Common myeloid progenitor, CD34-positive (primary cell): Measurements from ENCODE around the gene SHISA3.

Experiments used
- CTCF ChIA-PET: fragments of 350-600 bp; sonication (Branson Sonifier 250); formaldehyde crosslinking; loops from one replicate; lab custom pipeline; 2021; ENCODE audit warnings: antibody characterized with exemption; lab: Charles Lee
- POLR2A ChIA-PET: fragments of 350-600 bp; sonication (Branson Sonifier 250); formaldehyde crosslinking; loops from one replicate; lab custom pipeline; 2021; ENCODE audit warnings: antibody characterized with exemption; lab: Charles Lee
- DNase-seq, 3 donors: peaks; one replicate each; pipeline versions ENCODE4 v3.0.0 to v3.0.0-alpha.2; 2013
- H3K27ac ChIP-seq, 2 experiments: 1 replicate in 1 of 2; 2 replicates in 1 of 2; pipeline ENCODE4 v1.7.0; 2013; ENCODE audit warnings: inconsistent platforms in 2 of 2, low read length in 2 of 2, mild to moderate bottlenecking in 2 of 2, low read depth in 1 of 2, moderate library complexity in 1 of 2; ENCODE audit not compliant: severe bottlenecking in 2 of 2, insufficient read depth in 1 of 2, poor library complexity in 1 of 2
- H3K27me3 ChIP-seq, 5 experiments: replicated peaks in 2 of 5; 1 replicate in 3 of 5; 2 replicates in 2 of 5; pipeline versions ENCODE4 v1.6.1 to v1.7.0; 2013; ENCODE audit warnings: low read length in 4 of 5, mild to moderate bottlenecking in 2 of 5, moderate library complexity in 2 of 5, inconsistent platforms in 1 of 5; ENCODE audit not compliant: insufficient read depth in 5 of 5, control insufficient read depth in 4 of 5
- H3K36me3 ChIP-seq, 4 experiments: 1 replicate in 2 of 4; 2 replicates in 2 of 4; pipeline versions ENCODE4 v1.6.1 to v1.7.0; 2013; ENCODE audit warnings: low read length in 3 of 4, control low read depth in 1 of 4, mild to moderate bottlenecking in 1 of 4; ENCODE audit not compliant: control insufficient read depth in 4 of 4, insufficient read depth in 4 of 4
- H3K4me1 ChIP-seq, 4 experiments: 1 replicate in 3 of 4; 2 replicates in 1 of 4; pipeline versions ENCODE4 v1.6.1 to v1.7.1; 2013; ENCODE audit warnings: low read length in 3 of 4, mild to moderate bottlenecking in 3 of 4, control low read depth in 1 of 4, inconsistent platforms in 1 of 4, moderate library complexity in 1 of 4; ENCODE audit not compliant: control insufficient read depth in 4 of 4, insufficient read depth in 4 of 4; ENCODE audit errors: control extremely low read depth in 1 of 4
- H3K4me3 ChIP-seq, 7 experiments: 1 replicate in 4 of 7; 2 replicates in 3 of 7; pipeline versions ENCODE4 v1.5.1 to v1.7.0; 2013; ENCODE audit warnings: mild to moderate bottlenecking in 7 of 7, low read length in 6 of 7, moderate library complexity in 6 of 7, inconsistent platforms in 2 of 7, low read depth in 2 of 7, control low read depth in 1 of 7; ENCODE audit not compliant: insufficient read depth in 4 of 7, control insufficient read depth in 1 of 7; ENCODE audit errors: extremely low read depth in 1 of 7
- H3K9me3 ChIP-seq, 5 experiments: 1 replicate in 4 of 5; 2 replicates in 1 of 5; pipeline versions ENCODE4 v1.6.1 to v1.7.1; 2013; ENCODE audit warnings: low read length in 4 of 5, mild to moderate bottlenecking in 2 of 5, inconsistent platforms in 1 of 5, low read depth in 1 of 5, moderate library complexity in 1 of 5; ENCODE audit not compliant: control insufficient read depth in 4 of 5, insufficient read depth in 2 of 5; ENCODE audit errors: control extremely low read depth in 1 of 5
- WGBS: methylation state at CpG from one replicate; pipeline ENCODE4 v1.1.5; 2013; ENCODE audit not compliant: insufficient coverage; 5-methylcytosine and 5-hydroxymethylcytosine counted together

Gene SHISA3

GRCh38 chr4:42412251-42412650 is 15.0 kb downstream of the SHISA3 start:
- Histone ChIP-seq H3K36me3 (peaks cover 9 to 23% (median 17%) of the 10 kb centered on the region in 4 experiments), H3K4me3 (no peak overlapping the region), H3K27me3 (no peaks in the 10 kb centered on the region), H3K9me3 (no peaks in the 10 kb centered on the region), H3K27ac (no peak overlapping the region), H3K4me1 (peaks cover 0 to 3% (median 0%) of the 10 kb centered on the region in 4 experiments)
- CTCF ChIA-PET = no interaction called here
- DNase-seq = no peak
- POLR2A ChIA-PET = no interaction called here
- 100% methylated on average over 1 of the region's 2 CpGs for WGBS

DNA sequence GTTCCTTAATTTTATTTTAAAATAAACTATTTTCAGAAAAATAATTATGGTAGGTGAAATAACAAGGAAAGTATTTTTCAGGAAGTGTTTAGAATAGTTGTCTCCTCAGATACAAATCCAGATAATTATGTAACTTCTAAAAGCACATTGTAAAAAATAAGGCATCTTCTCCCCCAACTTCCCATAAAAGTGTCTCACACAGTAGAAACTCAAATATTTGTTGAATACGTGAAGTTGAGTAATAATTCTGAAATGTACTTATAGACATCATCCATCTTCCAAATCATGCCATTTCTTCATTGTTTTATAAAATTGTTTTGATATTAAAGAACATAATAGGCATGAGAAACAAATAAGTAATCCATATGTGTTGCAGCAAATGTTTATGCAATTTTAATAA is 18.0 kb downstream of the SHISA3 start:
- DNase-seq = no peak
- H3K27me3 ChIP-seq = no peaks in the 10 kb centered on the region
- no CpG with 5 or more reads among the region's 1 CpG for WGBS
- no peak overlapping the region for H3K27ac ChIP-seq
- peaks cover 12 to 34% (median 19%) of the 10 kb centered on the region in 4 experiments for H3K36me3 ChIP-seq
- ChIA-PET CTCF (no interaction called here), POLR2A (no interaction called here)
- H3K4me1 ChIP-seq = peaks cover 0 to 3% (median 0%) of the 10 kb centered on the region in 4 experiments
- H3K4me3 ChIP-seq = no peak overlapping the region
- no peaks in the 10 kb centered on the region for H3K9me3 ChIP-seq

DNA sequence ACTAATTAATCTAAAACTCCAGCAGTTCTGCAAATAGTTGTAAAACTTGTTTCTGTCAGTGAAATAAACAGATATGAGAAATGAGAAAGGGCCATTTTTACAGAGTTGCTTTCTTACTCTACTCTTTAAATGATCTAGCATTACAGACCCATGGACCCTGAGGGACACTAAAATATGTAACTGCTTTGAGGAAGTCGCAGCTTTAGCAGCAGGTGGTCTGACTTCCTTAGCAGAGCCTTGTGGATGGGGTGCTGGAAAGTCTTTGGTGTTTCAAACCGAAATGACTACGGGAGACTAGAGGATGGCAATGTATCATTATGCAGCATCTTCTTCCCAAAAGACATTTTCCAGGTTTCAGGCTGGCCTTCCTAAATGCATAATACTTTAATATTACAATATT is 18.7 kb downstream of the SHISA3 start:
- H3K27me3 ChIP-seq = no peaks in the 10 kb centered on the region
- POLR2A ChIA-PET = no interaction called here
- WGBS = no CpG with 5 or more reads among the region's 3 CpGs
- CTCF ChIA-PET = no interaction called here
- peaks cover 12 to 35% (median 19%) of the 10 kb centered on the region in 4 experiments for H3K36me3 ChIP-seq
- H3K27ac ChIP-seq = no peak overlapping the region
- no peak overlapping the region for H3K4me3 ChIP-seq
- no peaks in the 10 kb centered on the region for H3K9me3 ChIP-seq
- peaks cover 0 to 3% (median 0%) of the 10 kb centered on the region in 4 experiments for H3K4me1 ChIP-seq
- peak in 2 of 3 donors; percentile 19 to 29 for DNase-seq

GRCh38 chr4:42417550-42417949 is 20.3 kb downstream of the SHISA3 start:
- no peaks in the 10 kb centered on the region for H3K27me3 ChIP-seq
- H3K9me3 ChIP-seq = no peaks in the 10 kb centered on the region
- H3K36me3 ChIP-seq = peaks cover 18 to 36% (median 22%) of the 10 kb centered on the region in 4 experiments
- H3K27ac ChIP-seq = no peak overlapping the region
- ChIA-PET POLR2A (no interaction called here), CTCF (no interaction called here)
- H3K4me1 ChIP-seq = peaks cover 0 to 3% (median 0%) of the 10 kb centered on the region in 4 experiments
- no peak overlapping the region for H3K4me3 ChIP-seq
- no peak for DNase-seq
- WGBS = 100% methylated on average over 1 of the region's 3 CpGs

GRCh38 chr4:42420140-42420539 is 22.9 kb downstream of the SHISA3 start:
- ChIA-PET CTCF (no interaction called here), POLR2A (no interaction called here)
- H3K9me3 ChIP-seq = no peaks in the 10 kb centered on the region
- H3K27ac ChIP-seq = no peak overlapping the region
- WGBS = 100% methylated on average over 3 of the region's 5 CpGs
- no peak overlapping the region for H3K4me3 ChIP-seq
- H3K4me1 ChIP-seq = peaks cover 0 to 3% (median 0%) of the 10 kb centered on the region in 4 experiments
- no peaks in the 10 kb centered on the region for H3K27me3 ChIP-seq
- DNase-seq = no peak
- peaks cover 9 to 30% (median 14%) of the 10 kb centered on the region in 4 experiments for H3K36me3 ChIP-seq

GRCh38 chr4:42425146-42426065 is 28.1 kb downstream of the SHISA3 start:
- H3K27ac ChIP-seq = no peak overlapping the region
- DNase-seq = no peak
- H3K4me1 ChIP-seq = no peaks in the 10 kb centered on the region
- WGBS = 99% methylated on average over 14 of the region's 19 CpGs
- CTCF ChIA-PET = no interaction called here
- POLR2A ChIA-PET = no interaction called here
- no peaks in the 10 kb centered on the region for H3K27me3 ChIP-seq
- peaks cover 11 to 21% (median 13%) of the 10 kb centered on the region in 4 experiments for H3K36me3 ChIP-seq
- H3K9me3 ChIP-seq = no peaks in the 10 kb centered on the region
- no peak overlapping the region for H3K4me3 ChIP-seq

- 100% methylated on average over 1 of the region's 2 CpGs for WGBS
- Histone ChIP-seq H3K4me1 (no peaks in the 10 kb centered on the region), H3K27ac (no peak overlapping the region), H3K4me3 (no peak overlapping the region), H3K36me3 (peaks cover 3 to 13% (median 9%) of the 10 kb centered on the region in 4 experiments), H3K9me3 (no peaks in the 10 kb centered on the region), H3K27me3 (no peaks in the 10 kb centered on the region)
- no peak for DNase-seq
- ChIA-PET POLR2A (no interaction called here), CTCF (no interaction called here)
Measured at GRCh38 chr4:42428036-42428435, 30.7 kb downstream of the SHISA3 start.
